H4 (cell line): Measurements from ENCODE around the gene NDST1. TPM values are rescaled to one million over a fixed set of nuclear protein-coding genes. Genes with fewer than 3 reads are reported as not detected.

Source experiments
- DNase-seq: peaks from one replicate; pipeline ENCODE4 v3.0.0-alpha.2; 2015; ENCODE audit warnings: low spot score
- total RNA-seq: library from RNA; depleted of rRNA; stranded (reverse); fragments of >200 nt; shearing (Covaris generic); gene quantifications from 2 replicates; pipeline ENCODE4 v1.2.3, GENCODE V29; 2014

NDST1 gene
- total RNA-seq, 1 experiment from 2014 or later = 26.6 TPM

- no peak for DNase-seq
Measured at GRCh38 chr5:150570333-150570732, 62.4 kb downstream of the NDST1 start.

GRCh38 chr5:150571836-150572235, 63.9 kb downstream of the NDST1 start:
- no peak for DNase-seq

GRCh38 chr5:150573216-150573615, 65.3 kb downstream of the NDST1 start:
- DNase-seq = no peak

GRCh38 chr5:150573867-150574817, 66.2 kb downstream of the NDST1 start:
- DNase-seq = no peak

- DNase-seq = no peak
Measured at GRCh38 chr5:150574818-150575547, 67.1 kb downstream of the NDST1 start.

- no peak for DNase-seq
Measured at GRCh38 chr5:150575745-150576448, 68.0 kb downstream of the NDST1 start.

GRCh38 chr5:150576449-150576949, 68.6 kb downstream of the NDST1 start:
- no peak for DNase-seq

GRCh38 chr5:150577378-150578139, 69.6 kb downstream of the NDST1 start:
- no peak for DNase-seq

- DNase-seq = no peak
Measured at GRCh38 chr5:150578781-150579461, 71.0 kb downstream of the NDST1 start.

GRCh38 chr5:150579462-150580400, 71.8 kb downstream of the NDST1 start:
- no peak for DNase-seq

GRCh38 chr5:150580917-150581316, 73.0 kb downstream of the NDST1 start:
- no peak for DNase-seq

GRCh38 chr5:150582241-150583109, 74.5 kb downstream of the NDST1 start:
- no peak for DNase-seq

- no peak for DNase-seq
Measured at GRCh38 chr5:150583541-150584225, 75.8 kb downstream of the NDST1 start.

- no peak for DNase-seq
Measured at GRCh38 chr5:150584556-150585335, 76.8 kb downstream of the NDST1 start.

- no peak for DNase-seq
Measured at GRCh38 chr5:150585781-150586341, 77.9 kb downstream of the NDST1 start.

- DNase-seq = no peak
Measured at GRCh38 chr5:150587016-150587415, 79.1 kb downstream of the NDST1 start.
